ENCODE data around the gene SPIN3.
"Not testable (repeated sequence)": the region's sequence is repeated elsewhere in the genome, so short reads cannot be mapped to it uniquely, and the experiment has no call there.

SPIN3 gene

GRCh38 chrX:56995271-56995994 is at the start of gene SPIN3:
SPIN3 (minus strand) TSS chrX:56995541; CDS start chrX:56994947, 594 bp downstream.
- H3K4me3 ChIP-seq (ENCODE audit: low read depth, low read length), result peak within 1 kb of the TSS; percentile 75
- TF ChIP-seq, protein P1, sequence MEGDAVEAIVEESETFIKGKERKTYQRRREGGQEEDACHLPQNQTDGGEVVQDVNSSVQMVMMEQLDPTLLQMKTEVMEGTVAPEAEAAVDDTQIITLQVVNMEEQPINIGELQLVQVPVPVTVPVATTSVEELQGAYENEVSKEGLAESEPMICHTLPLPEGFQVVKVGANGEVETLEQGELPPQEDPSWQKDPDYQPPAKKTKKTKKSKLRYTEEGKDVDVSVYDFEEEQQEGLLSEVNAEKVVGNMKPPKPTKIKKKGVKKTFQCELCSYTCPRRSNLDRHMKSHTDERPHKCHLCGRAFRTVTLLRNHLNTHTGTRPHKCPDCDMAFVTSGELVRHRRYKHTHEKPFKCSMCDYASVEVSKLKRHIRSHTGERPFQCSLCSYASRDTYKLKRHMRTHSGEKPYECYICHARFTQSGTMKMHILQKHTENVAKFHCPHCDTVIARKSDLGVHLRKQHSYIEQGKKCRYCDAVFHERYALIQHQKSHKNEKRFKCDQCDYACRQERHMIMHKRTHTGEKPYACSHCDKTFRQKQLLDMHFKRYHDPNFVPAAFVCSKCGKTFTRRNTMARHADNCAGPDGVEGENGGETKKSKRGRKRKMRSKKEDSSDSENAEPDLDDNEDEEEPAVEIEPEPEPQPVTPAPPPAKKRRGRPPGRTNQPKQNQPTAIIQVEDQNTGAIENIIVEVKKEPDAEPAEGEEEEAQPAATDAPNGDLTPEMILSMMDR (conservative IDR thresholded peaks at IDR 0.05; ENCODE audit: low read depth, low read length), result no peak
- peak; percentile 72 for DNase-seq (ENCODE audit: low read depth)

- TF ChIP-seq, protein P1 (conservative IDR thresholded peaks at IDR 0.05; ENCODE audit: low read depth, low read length), result no peak
- H3K4me3 ChIP-seq (ENCODE audit: low read depth, low read length), result no peak overlapping the region
- no peak for DNase-seq (ENCODE audit: low read depth)
Observed at GRCh38 chrX:57044245-57044644, 48.9 kb upstream of the SPIN3 start.

GRCh38 chrX:57037265-57037664 is 41.9 kb upstream of the SPIN3 start:
- DNase-seq (ENCODE audit: low read depth); H3K4me3 ChIP-seq (ENCODE audit: low read depth, low read length): not testable (repeated sequence)

GRCh38 chrX:56994375-56995270 is 718 bp downstream of the SPIN3 start:
- H3K4me3 ChIP-seq (ENCODE audit: low read depth, low read length), result peak overlapping the region; percentile 75
- TF ChIP-seq, protein P1 (conservative IDR thresholded peaks at IDR 0.05; ENCODE audit: low read depth, low read length), result no peak
- no peak for DNase-seq (ENCODE audit: low read depth)

GRCh38 chrX:56987741-56988140 is 7.6 kb downstream of the SPIN3 start:
- no peak overlapping the region for H3K4me3 ChIP-seq (ENCODE audit: low read depth, low read length)
- no peak for DNase-seq (ENCODE audit: low read depth)
- TF ChIP-seq, protein P1 (conservative IDR thresholded peaks at IDR 0.05; ENCODE audit: low read depth, low read length), result no peak

DNA sequence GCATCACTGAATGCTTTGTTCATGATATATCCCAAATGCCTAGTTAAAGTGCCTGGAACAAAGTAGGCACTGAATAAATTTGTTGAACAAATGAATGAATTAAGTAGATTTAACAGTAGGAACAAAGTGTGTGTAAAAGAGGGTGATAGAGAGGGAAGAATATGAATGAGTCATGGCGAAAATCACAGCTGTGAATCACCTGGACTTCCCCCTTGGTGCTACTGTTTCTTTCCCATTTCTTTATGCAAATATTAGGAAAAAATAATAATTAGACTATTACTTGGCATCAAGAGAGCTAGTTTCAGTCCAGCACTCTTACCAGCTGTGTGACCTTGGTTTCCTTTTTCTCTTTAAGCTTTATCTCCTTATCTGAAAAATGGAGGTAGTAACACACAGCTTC is 9.2 kb downstream of the SPIN3 start:
- no peak for DNase-seq (ENCODE audit: low read depth)
- TF ChIP-seq, protein P1 (conservative IDR thresholded peaks at IDR 0.05; ENCODE audit: low read depth, low read length), result no peak
- H3K4me3 ChIP-seq (ENCODE audit: low read depth, low read length), result no peak overlapping the region

DNA sequence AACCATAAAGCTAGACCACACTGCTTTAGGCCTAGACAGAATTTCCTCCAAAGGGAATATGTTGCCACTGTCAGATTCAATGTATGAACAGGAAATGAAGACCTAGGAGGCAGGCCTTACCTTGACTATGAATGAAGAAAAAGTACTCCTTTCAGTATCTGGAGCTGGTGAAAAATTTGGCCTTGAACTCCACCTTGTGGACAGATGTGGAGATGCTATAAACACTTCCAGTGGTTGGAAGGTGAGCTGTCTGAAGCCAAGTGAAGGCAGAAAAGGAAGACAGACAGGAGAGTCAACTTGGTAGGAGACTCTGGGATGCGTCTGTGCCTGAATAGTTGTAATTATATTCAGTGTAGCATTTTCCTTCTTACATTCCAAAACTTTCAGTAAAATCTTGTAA is 17.2 kb downstream of the SPIN3 start:
- TF ChIP-seq, protein P1 (conservative IDR thresholded peaks at IDR 0.05; ENCODE audit: low read depth, low read length), result peak; percentile 70
- H3K4me3 ChIP-seq (ENCODE audit: low read depth, low read length), result no peak overlapping the region
- DNase-seq (ENCODE audit: low read depth), result peak; percentile 66
